ENCODE data around the gene AKR1C2. TPM values are rescaled to one million over a fixed set of nuclear protein-coding genes. Genes with fewer than 3 reads are reported as not detected.

Gene AKR1C2
- total RNA-seq, 1 experiment from 2014 or later: 0.25 TPM

GRCh38 chr10:4945766-4946717 lies 57.6 kb downstream of the AKR1C2 start:
- intact Hi-C loops (cut with micrococcal nuclease): no loop called here
- no peaks in the 10 kb centered on the region for H4K20me1 ChIP-seq (ENCODE audit: insufficient read depth)
- H2AFZ ChIP-seq (ENCODE audit: low read depth, low read length, poor library complexity, severe bottlenecking): no peak overlapping the region
- no peaks in the 10 kb centered on the region for H3K9me3 ChIP-seq (ENCODE audit: control insufficient read depth in 1 of 2, insufficient read depth in 1 of 2, low read depth in 1 of 2, low read length in 2 of 2)
- ChIA-PET RAD21 (ENCODE audit: low non-redundant PET in 1 of 2, low total read pairs in 2 of 2, uncharacterized antibody in 2 of 2, unreplicated experiment in 2 of 2) (no interaction called here), POLR2A (no interaction called here), CTCF (no interaction called here)
- H3K4me3 ChIP-seq (replicated peaks in 1 of 2; ENCODE audit: low read depth in 1 of 2, low read length in 2 of 2): no peak overlapping the region
- no peak overlapping the region for H3K4me2 ChIP-seq (ENCODE audit: low read length)
- H3K4me1 ChIP-seq (ENCODE audit: control insufficient read depth in 1 of 2, insufficient read depth in 2 of 2, low read length in 2 of 2): peaks cover 0 to 27% of the 10 kb centered on the region in 2 experiments; a peak in 2 of 4 replicates
- no peaks in the 10 kb centered on the region for H3K36me3 ChIP-seq (ENCODE audit: control insufficient read depth in 1 of 2, insufficient read depth in 2 of 2, low read length in 2 of 2)
- DNase-seq (ENCODE audit: low read depth, low spot score): no peak
- no peaks in the 10 kb centered on the region for H3K79me2 ChIP-seq (ENCODE audit: insufficient read depth, low read length)
- no TSS peak for BruUV-seq (replicated peaks)
- H3K9me2 ChIP-seq (ENCODE audit: insufficient read depth): no peaks in the 10 kb centered on the region; the same call in 1 of the 2 replicates
- no peak for ATAC-seq
- H3K27ac ChIP-seq (ENCODE audit: low read depth, low read length): no peak overlapping the region
- no peaks in the 10 kb centered on the region for H3K27me3 ChIP-seq (ENCODE audit: insufficient read depth, low read length)
- H3K9ac ChIP-seq (ENCODE audit: low read length): no peak overlapping the region
- no peak for TF ChIP-seq FOSL1 (IDR thresholded peaks at IDR 0.05; ENCODE audit: low read depth)
- no peak for TF ChIP-seq MAX (IDR thresholded peaks at IDR 0.05)

GRCh38 chr10:4944841-4945240 lies 58.8 kb downstream of the AKR1C2 start:
- Histone ChIP-seq H3K4me3 (replicated peaks in 1 of 2; ENCODE audit: low read depth in 1 of 2, low read length in 2 of 2) (no peak overlapping the region), H3K27me3 (ENCODE audit: insufficient read depth, low read length) (no peaks in the 10 kb centered on the region), H3K79me2 (ENCODE audit: insufficient read depth, low read length) (no peaks in the 10 kb centered on the region), H3K9me2 (ENCODE audit: insufficient read depth) (no peaks in the 10 kb centered on the region; the same call in 1 of the 2 replicates), H2AFZ (ENCODE audit: low read depth, low read length, poor library complexity, severe bottlenecking) (no peak overlapping the region), H3K4me2 (ENCODE audit: low read length) (no peak overlapping the region), H3K9me3 (ENCODE audit: control insufficient read depth in 1 of 2, insufficient read depth in 1 of 2, low read depth in 1 of 2, low read length in 2 of 2) (no peaks in the 10 kb centered on the region), H3K9ac (ENCODE audit: low read length) (no peak overlapping the region), H4K20me1 (ENCODE audit: insufficient read depth) (no peaks in the 10 kb centered on the region), H3K27ac (ENCODE audit: low read depth, low read length) (no peak overlapping the region), H3K36me3 (ENCODE audit: control insufficient read depth in 1 of 2, insufficient read depth in 2 of 2, low read length in 2 of 2) (no peaks in the 10 kb centered on the region), H3K4me1 (ENCODE audit: control insufficient read depth in 1 of 2, insufficient read depth in 2 of 2, low read length in 2 of 2) (peaks cover 0 to 27% of the 10 kb centered on the region in 2 experiments; a peak in 2 of 4 replicates)
- DNase-seq (ENCODE audit: low read depth, low spot score): no peak
- intact Hi-C loops (cut with micrococcal nuclease): no loop called here
- POLR2A ChIA-PET: no interaction called here
- RAD21 ChIA-PET (ENCODE audit: low non-redundant PET in 1 of 2, low total read pairs in 2 of 2, uncharacterized antibody in 2 of 2, unreplicated experiment in 2 of 2): no interaction called here
- no peak for ATAC-seq
- CTCF ChIA-PET: no interaction called here
- no TSS peak for BruUV-seq (replicated peaks)
- TF ChIP-seq EZH2 (IDR thresholded peaks at IDR 0.05) (no peak), ELF1 (IDR thresholded peaks at IDR 0.05; ENCODE audit: borderline replicate concordance, low read depth) (no peak), CTCF (IDR thresholded peaks at IDR 0.05 in 2 of 3, conservative IDR thresholded peaks at IDR 0.05 in 1 of 3; ENCODE audit: borderline replicate concordance in 1 of 3, insufficient read depth in 1 of 3, low read depth in 2 of 3, low read length in 2 of 3) (no peak), YY1 (IDR thresholded peaks at IDR 0.05; ENCODE audit: extremely low read depth, insufficient replicate concordance, low read depth, low read length) (no peak), RAD21 (IDR thresholded peaks at IDR 0.05; ENCODE audit: low read depth) (no peak), ATF3 (IDR thresholded peaks at IDR 0.05) (no peak), EGR1 (IDR thresholded peaks at IDR 0.05; ENCODE audit: low read depth) (no peak), CEBPB (IDR thresholded peaks at IDR 0.05; ENCODE audit: low read depth) (no peak), EZH2phosphoT487 (IDR thresholded peaks at IDR 0.05; ENCODE audit: borderline replicate concordance) (no peak), POLR2AphosphoS5 (IDR thresholded peaks at IDR 0.05; ENCODE audit: low read depth, low read length) (no peak), CBX3 (IDR thresholded peaks at IDR 0.05; ENCODE audit: low read depth) (no peak), MAX (IDR thresholded peaks at IDR 0.05) (no peak), POLR2A (IDR thresholded peaks at IDR 0.05; ENCODE audit: borderline replicate concordance, extremely low read depth, insufficient read depth, insufficient read length) (no peak), SP1 (IDR thresholded peaks at IDR 0.05; ENCODE audit: low read depth) (no peak), SIN3A (IDR thresholded peaks at IDR 0.05; ENCODE audit: low read depth) (no peak), TCF7L2 (IDR thresholded peaks at IDR 0.05; ENCODE audit: borderline replicate concordance, extremely low read depth, insufficient read depth, insufficient read length) (no peak)

Measured in HCT116 (cell line).